Body of pancreas (tissue), 4 donors: Measurements from ENCODE around the gene HOXA9. TPM values are rescaled to one million over a fixed set of nuclear protein-coding genes. Genes with fewer than 3 reads are reported as not detected.

Experiments
- ATAC-seq: fragments of 150-250 bp; one replicate; pipeline ENCODE4 v1.9.1; 2016
- DNase-seq, 4 donors: peaks; one replicate each; pipeline ENCODE4 v3.0.0-alpha.2; 2019
- H3K27ac ChIP-seq, 4 donors: fragments of 200-600 bp; sonication (generic); 1 replicate in 3 of 4; 2 replicates in 1 of 4; pipeline versions ENCODE4 v1.5.1 to v1.6.1; 2016 to 2019; ENCODE audit warnings: mild to moderate bottlenecking in 1 of 4, mixed read lengths in 1 of 4, moderate library complexity in 1 of 4
- H3K27me3 ChIP-seq, 2 donors: fragments of 200-600 bp; sonication (generic); one replicate each; pipeline ENCODE4 v1.6.0; 2016; ENCODE audit warnings: mild to moderate bottlenecking in 1 of 2
- H3K36me3 ChIP-seq, 2 donors: fragments of 200-600 bp; sonication (generic); replicated peaks in 1 of 2; 2 replicates each; pipeline ENCODE4 v1.5.1; 2016; ENCODE audit warnings: low read depth in 2 of 2; ENCODE audit not compliant: insufficient read depth in 1 of 2
- H3K4me1 ChIP-seq: fragments of 200-600 bp; sonication (generic); one replicate; pipeline ENCODE4 v1.6.0; 2016
- H3K4me3 ChIP-seq, 2 donors: fragments of 200-600 bp; sonication (generic); 1 replicate in 1 of 2; 2 replicates in 1 of 2; pipeline ENCODE4 v1.5.1; 2016 to 2019
- H3K9me3 ChIP-seq, 3 donors: fragments of 200-600 bp; sonication (generic); 1 replicate in 2 of 3; 2 replicates in 1 of 3; pipeline ENCODE4 v1.5.1; 2016
- POLR2A ChIP-seq, 3 donors: fragments of 450-650 bp; IDR thresholded peaks; one replicate each; pipeline ENCODE4 v1.6.1; 2016; ENCODE audit warnings: antibody characterized with exemption in 3 of 3, mild to moderate bottlenecking in 2 of 3
- WGBS, 2 donors: methylation state at CpG; one replicate each; pipeline ENCODE4 v1.1.5; 2017; 5-methylcytosine and 5-hydroxymethylcytosine counted together
- intact Hi-C: fragments of 100-400 bp; cut with DNase I; formaldehyde crosslinking; loops from one replicate; pipeline ENCODE4 v1.15.1; 2023
- total RNA-seq, 2 donors: library from RNA; depleted of rRNA; stranded (reverse); fragments of >200 nt; gene quantifications; one replicate each; pipeline ENCODE4 v1.1.0, GENCODE V29; 2016
- TF ChIP-seq, protein P1 (sequence below), 7 experiments: fragments of 450-650 bp in 4 of 7; fragments of 200-600 bp in 3 of 7; sonication (generic) in 3 of 7; IDR thresholded peaks; one replicate each; pipeline ENCODE4 v1.5.1; 2016 to 2019; ENCODE audit warnings: antibody characterized with exemption in 7 of 7

HOXA9 gene
- total RNA-seq, 2 donors from 2014 or later, result not detected

DNA sequence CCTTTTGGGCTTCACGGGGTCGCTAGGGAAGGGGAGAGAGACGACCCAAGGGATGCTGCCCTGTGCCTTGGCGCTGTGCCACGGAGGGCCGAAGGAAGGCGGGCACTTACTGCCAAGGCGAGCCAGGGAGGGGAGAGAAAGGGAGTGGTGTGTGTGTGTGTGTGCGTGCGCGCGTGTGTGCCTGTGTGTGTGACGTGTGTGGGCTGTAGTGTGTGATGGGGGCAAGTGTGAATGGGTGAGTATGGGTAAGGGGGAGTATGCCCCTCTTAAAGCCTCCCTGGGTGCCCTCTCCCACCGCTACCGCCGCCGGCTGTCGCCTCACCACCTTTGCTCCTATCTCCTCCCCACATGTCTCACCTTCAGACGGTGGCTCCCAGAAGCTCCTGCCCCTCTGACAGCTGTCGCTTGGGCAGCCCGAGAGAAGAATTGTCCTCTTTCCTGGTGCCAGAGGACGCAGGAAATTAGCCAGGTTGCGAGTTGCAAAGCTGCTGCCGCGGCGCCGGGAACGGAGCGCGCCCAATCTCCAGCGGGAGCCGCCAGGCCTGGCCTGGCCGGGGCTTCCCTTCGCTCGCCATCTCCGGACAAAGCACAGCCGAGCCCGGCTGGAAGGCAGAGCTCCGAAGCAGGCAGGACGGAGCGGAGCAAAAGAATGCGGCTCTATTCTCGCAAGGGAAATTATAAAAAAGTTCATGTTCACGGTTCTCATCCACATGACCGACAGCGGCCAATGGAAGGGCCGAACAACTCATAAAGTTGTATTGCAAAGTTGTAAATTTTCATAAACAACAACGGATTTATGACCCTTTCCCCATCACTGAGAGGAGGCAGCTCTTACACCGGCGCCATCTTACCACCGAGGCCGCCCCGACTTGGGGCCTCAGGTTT, 13.2 kb downstream of the HOXA9 start, which contains the start of gene HOXA3:
Gene HOXA3, minus strand, starts transcription at position 653 of the 885 bp plus-strand sequence. CDS start 41,943 bp downstream, outside the sequence.
- intact Hi-C loops, result no loop called here
- 3 to 9% methylated on average over 44 to 53 of the region's 53 CpGs for WGBS, 2 donors
- Histone ChIP-seq H3K9me3 (no peaks in the 10 kb centered on the region), H3K4me1 (peaks cover 46% of the 10 kb centered on the region), H3K27me3 (peaks cover 0 to 76% of the 10 kb centered on the region in 2 donors), H3K27ac (no peak within 1 kb of the TSS), H3K4me3 (no peak within 1 kb of the TSS), H3K36me3 (no peaks in the 10 kb centered on the region)
- ATAC-seq (no peak), DNase-seq (peak in 2 of 4 donors; percentile 1 to 16)
- TF ChIP-seq, protein P1, sequence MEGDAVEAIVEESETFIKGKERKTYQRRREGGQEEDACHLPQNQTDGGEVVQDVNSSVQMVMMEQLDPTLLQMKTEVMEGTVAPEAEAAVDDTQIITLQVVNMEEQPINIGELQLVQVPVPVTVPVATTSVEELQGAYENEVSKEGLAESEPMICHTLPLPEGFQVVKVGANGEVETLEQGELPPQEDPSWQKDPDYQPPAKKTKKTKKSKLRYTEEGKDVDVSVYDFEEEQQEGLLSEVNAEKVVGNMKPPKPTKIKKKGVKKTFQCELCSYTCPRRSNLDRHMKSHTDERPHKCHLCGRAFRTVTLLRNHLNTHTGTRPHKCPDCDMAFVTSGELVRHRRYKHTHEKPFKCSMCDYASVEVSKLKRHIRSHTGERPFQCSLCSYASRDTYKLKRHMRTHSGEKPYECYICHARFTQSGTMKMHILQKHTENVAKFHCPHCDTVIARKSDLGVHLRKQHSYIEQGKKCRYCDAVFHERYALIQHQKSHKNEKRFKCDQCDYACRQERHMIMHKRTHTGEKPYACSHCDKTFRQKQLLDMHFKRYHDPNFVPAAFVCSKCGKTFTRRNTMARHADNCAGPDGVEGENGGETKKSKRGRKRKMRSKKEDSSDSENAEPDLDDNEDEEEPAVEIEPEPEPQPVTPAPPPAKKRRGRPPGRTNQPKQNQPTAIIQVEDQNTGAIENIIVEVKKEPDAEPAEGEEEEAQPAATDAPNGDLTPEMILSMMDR (IDR thresholded peaks at IDR 0.05), result no peak
- TF ChIP-seq POLR2A (IDR thresholded peaks at IDR 0.05), result no peak

DNA sequence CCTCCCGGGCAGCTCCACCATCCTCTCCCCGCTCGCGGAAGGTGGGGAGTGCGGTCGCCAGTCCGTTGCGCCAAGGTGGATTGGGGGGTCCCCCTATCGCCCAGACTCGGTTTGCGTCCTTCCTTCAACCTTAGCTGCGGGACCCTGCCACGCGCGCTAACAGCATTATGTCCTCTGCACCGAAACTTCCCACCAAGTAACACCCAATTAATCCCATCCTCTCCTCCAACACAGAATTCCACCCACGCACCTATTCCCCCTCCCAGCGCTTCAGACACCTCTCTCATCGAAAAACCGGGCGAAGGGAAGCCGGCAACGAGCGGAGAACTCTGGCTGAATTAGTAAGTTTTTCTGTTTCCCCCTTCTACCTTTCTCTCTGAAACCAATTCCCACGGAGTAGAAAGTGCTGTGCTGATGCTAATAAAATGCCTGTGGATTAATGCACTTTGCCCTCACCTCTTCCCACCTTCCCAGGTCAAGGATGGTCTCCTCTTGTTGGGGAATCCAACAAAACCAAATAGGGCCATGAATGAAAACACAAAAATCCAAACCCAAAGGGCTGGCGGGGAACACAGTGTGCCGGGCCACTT, 13.9 kb downstream of the HOXA9 start:
- intact Hi-C loops, result no loop called here

DNA sequence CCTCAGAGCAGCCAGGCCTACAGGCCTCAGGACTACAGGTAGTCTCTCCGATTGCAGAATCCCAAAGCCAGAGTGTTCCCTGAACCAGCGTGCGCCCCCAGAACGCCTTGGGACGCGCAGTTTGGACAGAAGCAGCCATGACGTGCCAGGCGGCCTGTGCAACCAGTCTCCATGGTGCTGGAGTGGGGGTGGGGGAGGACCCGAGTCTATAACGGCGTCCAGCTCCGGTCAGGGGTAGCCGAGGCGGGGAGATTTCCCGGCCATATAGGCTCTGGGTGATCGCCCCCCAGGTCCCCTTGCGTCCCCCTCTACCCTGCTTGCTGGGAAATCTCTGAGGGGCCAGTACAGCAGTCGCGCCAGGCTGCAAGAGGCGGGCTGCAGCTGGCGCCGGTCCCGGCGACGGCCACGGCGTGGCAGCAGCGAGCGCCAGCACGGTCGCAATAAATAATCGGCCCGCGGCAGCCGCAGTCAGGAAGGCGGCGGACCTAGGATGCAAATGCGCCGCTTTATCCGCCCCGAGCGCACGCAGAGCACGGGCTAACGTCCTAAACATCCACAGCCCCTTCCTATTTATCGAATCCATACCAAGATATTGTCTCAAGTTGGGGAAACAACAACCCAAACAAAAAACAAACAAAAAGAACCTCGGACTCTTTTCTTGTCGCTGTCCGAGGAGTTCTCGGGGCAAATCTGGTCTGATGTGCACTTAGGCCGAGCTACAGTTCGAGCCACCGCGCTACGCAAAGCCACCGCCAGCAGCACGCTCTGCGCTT, 14.6 kb downstream of the HOXA9 start:
- WGBS, 2 donors, result 2% methylated on average over 43 to 58 of the region's 58 CpGs
- Histone ChIP-seq H3K27ac (no peak overlapping the region), H3K27me3 (peaks cover 0 to 72% of the 10 kb centered on the region in 2 donors), H3K4me3 (no peak overlapping the region), H3K9me3 (no peaks in the 10 kb centered on the region), H3K4me1 (peaks cover 37% of the 10 kb centered on the region), H3K36me3 (no peaks in the 10 kb centered on the region)
- DNase-seq, result peak; percentile 55 to 74 (median 64)
- ATAC-seq, result peak; percentile 83
- intact Hi-C loops, result no loop called here
- TF ChIP-seq, protein P1 (IDR thresholded peaks at IDR 0.05), result peak; percentile 69 to 86 (median 75)
- TF ChIP-seq POLR2A (IDR thresholded peaks at IDR 0.05), result no peak

More for the DNA sequence above, 13.9 kb downstream of the HOXA9 start:
- no peak overlapping the region for H3K4me3 ChIP-seq
- ATAC-seq, result no peak
- no peak overlapping the region for H3K27ac ChIP-seq
- peaks cover 44% of the 10 kb centered on the region for H3K4me1 ChIP-seq
- TF ChIP-seq POLR2A (IDR thresholded peaks at IDR 0.05), result no peak
- TF ChIP-seq, protein P1 (IDR thresholded peaks at IDR 0.05), result no peak
- peaks cover 0 to 72% of the 10 kb centered on the region in 2 donors for H3K27me3 ChIP-seq
- WGBS, 2 donors, result 3 to 12% methylated on average over 18 to 27 of the region's 27 CpGs
- no peaks in the 10 kb centered on the region for H3K36me3 ChIP-seq
- no peaks in the 10 kb centered on the region for H3K9me3 ChIP-seq
- DNase-seq, result peak in 1 of 4 donors; percentile 1

DNA sequence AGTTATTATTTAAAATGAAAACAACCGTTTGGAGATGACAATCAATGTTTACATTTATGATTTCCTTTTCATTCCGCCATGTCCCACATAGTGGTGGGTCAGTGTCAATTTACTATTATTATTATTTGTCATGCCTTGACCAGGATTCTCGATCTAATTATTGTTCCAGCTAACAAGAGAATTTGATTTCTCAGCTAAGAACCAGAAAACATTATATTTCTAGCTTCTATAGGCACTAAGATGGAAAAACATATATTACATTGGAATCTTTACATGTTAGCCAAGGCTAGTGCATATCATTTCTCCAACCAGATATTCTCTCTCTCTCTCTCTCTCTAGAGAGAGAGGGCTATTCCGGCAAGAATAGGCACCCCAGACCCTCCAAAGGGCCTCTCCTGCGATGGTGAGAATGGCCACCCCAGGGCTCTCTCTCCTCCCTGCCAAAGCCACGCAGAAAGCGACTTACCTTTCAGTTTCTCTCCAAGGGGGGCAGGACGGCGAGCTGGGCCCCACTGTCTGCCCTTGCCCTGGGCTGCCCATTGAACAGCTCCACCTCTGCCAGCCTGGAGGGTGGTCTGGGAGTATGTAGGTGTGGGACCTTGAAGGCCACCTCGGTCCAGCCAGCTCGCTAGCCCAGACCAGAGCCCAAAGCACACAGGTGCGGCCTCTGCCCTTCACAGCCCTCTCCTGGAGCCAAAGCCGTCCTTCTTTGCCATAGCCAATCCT, 15.3 kb downstream of the HOXA9 start:
- no peak overlapping the region for H3K4me3 ChIP-seq
- DNase-seq, result peak in 2 of 4 donors; percentile 10 to 11
- intact Hi-C loops, result no loop called here
- WGBS, 2 donors, result 25 to 44% methylated on average over 13 of the region's 13 CpGs
- ATAC-seq, result no peak
- H3K27ac ChIP-seq, result no peak overlapping the region
- H3K36me3 ChIP-seq, result no peaks in the 10 kb centered on the region
- peaks cover 36% of the 10 kb centered on the region for H3K4me1 ChIP-seq
- peaks cover 0 to 76% of the 10 kb centered on the region in 2 donors for H3K27me3 ChIP-seq
- TF ChIP-seq POLR2A (IDR thresholded peaks at IDR 0.05), result no peak
- TF ChIP-seq, protein P1 (IDR thresholded peaks at IDR 0.05), result no peak
- no peaks in the 10 kb centered on the region for H3K9me3 ChIP-seq
